HCT116 (cell line): ENCODE results near the gene SORBS1. TPM values are rescaled to one million over a fixed set of nuclear protein-coding genes. Genes with fewer than 3 reads are reported as not detected.

Source experiments
- ATAC-seq: fragments of 200-7000 bp; cut with Tn5 transposase; 2 replicates; pipeline ENCODE4 v1.9.1; 2020; ENCODE audit warnings: mild to moderate bottlenecking, moderate library complexity
- BruUV-seq: library from RNA; stranded (reverse); fragments of 400-500 nt; replicated peaks from 2 replicates; lab custom pipeline; 2021; lab: Mats Ljungman, UMichigan
- CTCF ChIA-PET: fragments of 300-600 bp; sonication (Branson Sonifier 250); formaldehyde crosslinking; loops from one replicate; lab custom pipeline; 2021; ENCODE audit warnings: antibody characterized with exemption; lab: Charles Lee
- POLR2A ChIA-PET: fragments of 300-600, 350-600 bp; sonication (Branson Sonifier 250); formaldehyde crosslinking; loops from one replicate; lab custom pipeline; 2021; ENCODE audit warnings: antibody characterized with exemption; lab: Charles Lee
- RAD21 ChIA-PET, 2 experiments: fragments of 300-600 bp; sonication (Branson Sonifier 250); formaldehyde crosslinking; loops; one replicate each; lab custom pipeline; 2023; ENCODE audit warnings: low total read pairs in 2 of 2; ENCODE audit not compliant: uncharacterized antibody in 2 of 2, unreplicated experiment in 2 of 2, low non-redundant PET in 1 of 2; lab: Charles Lee
- DNase-seq: peaks from one replicate; pipeline ENCODE4 v3.0.0-alpha.2; 2010; ENCODE audit warnings: low read depth, low spot score
- H2AFZ ChIP-seq: fragments of 200-600 bp; shearing (Covaris generic), sonication (generic); 2 replicates; pipeline ENCODE4 v1.6.1; 2017; ENCODE audit warnings: low read depth, mixed run types, mixed read lengths, antibody characterized with exemption, low read length; ENCODE audit not compliant: poor library complexity, severe bottlenecking
- H3K27ac ChIP-seq: 2 replicates; pipeline ENCODE4 v1.5.1; 2012; ENCODE audit warnings: low read depth, low read length
- H3K27me3 ChIP-seq: fragments of 200-600 bp; sonication (generic); 2 replicates; pipeline ENCODE4 v1.6.1; 2016; ENCODE audit warnings: mixed run types, low read length, mixed read lengths; ENCODE audit not compliant: insufficient read depth
- H3K36me3 ChIP-seq, 2 experiments: fragments of 200-500 bp in 1 of 2; fragments of 200-600 bp in 1 of 2; sonication (Bioruptor generic) in 1 of 2; sonication (generic) in 1 of 2; 2 replicates each; pipeline versions ENCODE4 v1.5.1 to v1.6.1; 2014 to 2016; ENCODE audit warnings: low read length in 2 of 2, inconsistent platforms in 1 of 2, mixed read lengths in 1 of 2, mixed run types in 1 of 2; ENCODE audit not compliant: insufficient read depth in 2 of 2, control insufficient read depth in 1 of 2
- H3K4me1 ChIP-seq, 2 experiments: fragments of 200-600 bp in 1 of 2; sonication (generic) in 1 of 2; 2 replicates each; pipeline versions ENCODE4 v1.5.1 to v1.6.1; 2012 to 2017; ENCODE audit warnings: low read length in 2 of 2, inconsistent platforms in 1 of 2, mild to moderate bottlenecking in 1 of 2, mixed read lengths in 1 of 2, mixed run types in 1 of 2, moderate library complexity in 1 of 2; ENCODE audit not compliant: insufficient read depth in 2 of 2, control insufficient read depth in 1 of 2
- H3K4me2 ChIP-seq: fragments of 200-600 bp; sonication (generic); 2 replicates; pipeline ENCODE4 v1.6.1; 2017; ENCODE audit warnings: mixed run types, low read length, mixed read lengths
- H3K4me3 ChIP-seq, 2 experiments: fragments of 200-600 bp in 1 of 2; sonication (generic) in 1 of 2; replicated peaks in 1 of 2; 2 replicates each; pipeline ENCODE4 v1.5.1; 2011 to 2016; ENCODE audit warnings: low read length in 2 of 2, control low read depth in 1 of 2, low read depth in 1 of 2, mild to moderate bottlenecking in 1 of 2, mixed read lengths in 1 of 2, mixed run types in 1 of 2
- H3K79me2 ChIP-seq: fragments of 200-600 bp; sonication (generic); 2 replicates; pipeline ENCODE4 v1.6.1; 2017; ENCODE audit warnings: mild to moderate bottlenecking, mixed run types, low read length, moderate library complexity, mixed read lengths; ENCODE audit not compliant: insufficient read depth
- H3K9ac ChIP-seq: fragments of 200-600 bp; sonication (generic); 2 replicates; pipeline ENCODE4 v1.6.1; 2016; ENCODE audit warnings: low read length, mixed read lengths
- H3K9me2 ChIP-seq: fragments of 200-600 bp; sonication (generic), shearing (Covaris generic); 2 replicates; pipeline ENCODE4 v1.6.1; 2017; ENCODE audit warnings: mixed run types, mild to moderate bottlenecking, moderate library complexity; ENCODE audit not compliant: insufficient read depth
- H3K9me3 ChIP-seq, 2 experiments: fragments of 200-500 bp in 1 of 2; fragments of 200-600 bp in 1 of 2; sonication (Bioruptor generic) in 1 of 2; sonication (generic) in 1 of 2; 2 replicates each; pipeline ENCODE4 v1.6.1; 2014 to 2017; ENCODE audit warnings: low read length in 2 of 2, mixed read lengths in 2 of 2, inconsistent platforms in 1 of 2, low read depth in 1 of 2, mild to moderate bottlenecking in 1 of 2, mixed run types in 1 of 2, moderate library complexity in 1 of 2; ENCODE audit not compliant: control insufficient read depth in 1 of 2, insufficient read depth in 1 of 2
- H4K20me1 ChIP-seq: fragments of 200-600 bp; sonication (generic), shearing (Covaris generic); 2 replicates; pipeline ENCODE4 v1.6.1; 2017; ENCODE audit warnings: mixed run types, mild to moderate bottlenecking, moderate library complexity; ENCODE audit not compliant: insufficient read depth
- EGR1 ChIP-seq: IDR thresholded peaks from 2 replicates; pipeline ENCODE4 v1.6.1; 2012; ENCODE audit warnings: low read depth
- ELF1 ChIP-seq: IDR thresholded peaks from 2 replicates; pipeline ENCODE4 v1.6.1; 2012; ENCODE audit warnings: low read depth, borderline replicate concordance
- intact Hi-C: fragments of 100-400 bp; cut with micrococcal nuclease; formaldehyde crosslinking; loops from 2 replicates; pipeline ENCODE4 v1.10.0; 2022
- total RNA-seq: library from RNA; stranded (reverse); gene quantifications from one replicate; pipeline ENCODE4 v1.2.1, GENCODE V29; 2021; ENCODE audit not compliant: unreplicated experiment

Gene SORBS1
- total RNA-seq, 1 experiment from 2014 or later, result 3.4 TPM

GRCh38 chr10:95261926-95262325 is 299.2 kb downstream of the SORBS1 start:
- ChIA-PET POLR2A (no interaction called here), CTCF (no interaction called here), RAD21 (no interaction called here)
- no peaks in the 10 kb centered on the region for H3K27me3 ChIP-seq
- no peak overlapping the region for H3K27ac ChIP-seq
- no TSS peak for BruUV-seq
- H3K9me2 ChIP-seq, result no peaks in the 10 kb centered on the region
- intact Hi-C loops, result no loop called here
- H3K4me3 ChIP-seq, result no peak overlapping the region
- no peaks in the 10 kb centered on the region for H4K20me1 ChIP-seq
- TF ChIP-seq ELF1 (no peak), EGR1 (no peak)
- no peaks in the 10 kb centered on the region for H3K9me3 ChIP-seq
- H3K4me2 ChIP-seq, result no peak overlapping the region
- H3K4me1 ChIP-seq, result peaks cover 43 to 60% of the 10 kb centered on the region in 2 experiments
- peaks cover 0 to 3% of the 10 kb centered on the region in 2 experiments; a peak in 1 of 4 replicates for H3K36me3 ChIP-seq
- no peak overlapping the region for H2AFZ ChIP-seq
- H3K9ac ChIP-seq, result no peak overlapping the region
- ATAC-seq, result no peak
- DNase-seq, result no peak
- no peaks in the 10 kb centered on the region for H3K79me2 ChIP-seq

Other genes with a start within 250 kb of the SORBS1 start
- gene ALDH18A1, start 95.3 kb upstream of the SORBS1 start, total RNA-seq, result 87.6 TPM
- gene TCTN3, start 132.6 kb upstream of the SORBS1 start, total RNA-seq, result 41.7 TPM
- gene ENTPD1, start 194.8 kb upstream of the SORBS1 start, total RNA-seq, result 0.37 TPM